GM23248 (cell line): ENCODE data around the gene NEGR1.

Experiments used
- EZH2 ChIP-seq: fragments of 200-600 bp; sonication (generic); IDR thresholded peaks from 2 replicates; pipeline ENCODE4 v1.6.1; 2018; ENCODE audit warnings: antibody characterized with exemption, mild to moderate bottlenecking; ENCODE audit not compliant: insufficient read depth, poor library complexity, severe bottlenecking
- EZH2phosphoT487 ChIP-seq: fragments of 200-600 bp; sonication (generic); IDR thresholded peaks from 2 replicates; pipeline ENCODE4 v1.6.1; 2018; ENCODE audit warnings: antibody characterized with exemption, moderate library complexity, mild to moderate bottlenecking, low read depth; ENCODE audit not compliant: insufficient read depth

DNA sequence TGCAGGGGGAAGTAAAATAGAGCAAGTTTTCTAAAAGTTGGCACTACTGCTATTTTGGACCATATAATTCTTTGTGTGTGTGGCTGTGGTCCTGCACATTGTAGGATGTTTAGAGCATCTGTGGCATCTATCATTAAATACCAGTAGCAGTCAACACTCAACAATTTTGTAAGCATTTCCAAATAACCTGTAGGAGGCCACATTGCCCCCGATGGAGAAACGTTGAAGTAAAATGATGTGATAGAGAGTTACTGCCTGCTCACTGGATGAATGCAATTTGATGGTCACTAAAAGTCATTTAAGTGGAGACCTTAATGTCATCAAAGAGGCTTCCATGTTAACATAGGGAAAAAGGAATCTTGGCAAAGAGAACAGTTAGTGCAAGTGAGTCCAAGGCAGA lies 560.8 kb downstream of the NEGR1 start:
- no peak for TF ChIP-seq EZH2
- TF ChIP-seq EZH2phosphoT487 = no peak
